Activated T-cell treated with anti-CD3 and anti-CD28 coated beads, Interleukin-2, amount 50 U/mL, for 4 hours (primary cell): ENCODE measurements around the gene HOXC12. TPM values are rescaled to one million over a fixed set of nuclear protein-coding genes. Genes with fewer than 3 reads are reported as not detected.

Source experiments
- ATAC-seq, 2 donors: fragments of 200-7000 bp; cut with Tn5 transposase; one replicate each; pipeline ENCODE4 v1.10.0; 2021
- DNase-seq: peaks from one replicate; pipeline ENCODE4 v3.0.0-alpha.2; 2020
- H3K27me3 Mint-ChIP-seq: one replicate; pipeline ENCODE4 v1.8.0; 2021; ENCODE audit warnings: low read depth, mixed read lengths
- H3K36me3 Mint-ChIP-seq: one replicate; pipeline ENCODE4 v1.8.0; 2022; ENCODE audit warnings: mixed read lengths; ENCODE audit not compliant: insufficient read depth
- H3K4me1 Mint-ChIP-seq: one replicate; pipeline ENCODE4 v1.8.0; 2021; ENCODE audit warnings: low read depth, mixed read lengths
- H3K4me3 Mint-ChIP-seq: one replicate; pipeline ENCODE4 v1.8.0; 2021; ENCODE audit warnings: mild to moderate bottlenecking, moderate library complexity, mixed read lengths
- H3K9me3 Mint-ChIP-seq: one replicate; pipeline ENCODE4 v1.8.0; 2021; ENCODE audit warnings: mixed read lengths
- total RNA-seq, 3 donors: library from RNA; stranded (reverse); gene quantifications; one replicate each; pipeline ENCODE4 v1.2.1, GENCODE V29; 2021

Gene HOXC12
- total RNA-seq, 3 donors from 2014 or later: not detected

GRCh38 chr12:53937596-53938325 lies 16.9 kb upstream of the HOXC12 start:
- no peak for ATAC-seq

GRCh38 chr12:53938326-53939140 lies 16.2 kb upstream of the HOXC12 start, which contains the start of gene HOXC13:
TSS of gene HOXC13 (plus strand) at chr12:53938831. CDS start at chr12:53938907, 76 bp downstream.
- no peak within 1 kb of the TSS for H3K4me3 Mint-ChIP-seq

More at GRCh38 chr12:53937596-53938325, 16.9 kb upstream of the HOXC12 start:
- Mint-ChIP-seq H3K36me3 (no peaks in the 10 kb centered on the region), H3K4me3 (no peak overlapping the region), H3K4me1 (peaks cover 12% of the 10 kb centered on the region), H3K9me3 (no peaks in the 10 kb centered on the region), H3K27me3 (peaks cover 89% of the 10 kb centered on the region)
- no peak for DNase-seq

GRCh38 chr12:53939141-53940108 lies 15.3 kb upstream of the HOXC12 start:
- Mint-ChIP-seq H3K27me3 (peaks cover 88% of the 10 kb centered on the region), H3K9me3 (no peaks in the 10 kb centered on the region), H3K4me1 (peaks cover 12% of the 10 kb centered on the region), H3K4me3 (no peak overlapping the region), H3K36me3 (no peaks in the 10 kb centered on the region)
- ATAC-seq (no peak), DNase-seq (no peak)

More at GRCh38 chr12:53938326-53939140, 16.2 kb upstream of the HOXC12 start, which contains the start of gene HOXC13:
- ATAC-seq (peak; percentile 74 to 83), DNase-seq (no peak)
- peaks cover 88% of the 10 kb centered on the region for H3K27me3 Mint-ChIP-seq
- H3K4me1 Mint-ChIP-seq: peaks cover 12% of the 10 kb centered on the region
- H3K9me3 Mint-ChIP-seq: no peaks in the 10 kb centered on the region
- no peaks in the 10 kb centered on the region for H3K36me3 Mint-ChIP-seq

- ATAC-seq (no peak), DNase-seq (no peak)
- H3K4me3 Mint-ChIP-seq: no peak overlapping the region
- H3K9me3 Mint-ChIP-seq: no peaks in the 10 kb centered on the region
- H3K27me3 Mint-ChIP-seq: peaks cover 89% of the 10 kb centered on the region
- peaks cover 8% of the 10 kb centered on the region for H3K4me1 Mint-ChIP-seq
- no peaks in the 10 kb centered on the region for H3K36me3 Mint-ChIP-seq
These were observed 14.2 kb upstream of the HOXC12 start for GRCh38 chr12:53940443-53941014.

DNA sequence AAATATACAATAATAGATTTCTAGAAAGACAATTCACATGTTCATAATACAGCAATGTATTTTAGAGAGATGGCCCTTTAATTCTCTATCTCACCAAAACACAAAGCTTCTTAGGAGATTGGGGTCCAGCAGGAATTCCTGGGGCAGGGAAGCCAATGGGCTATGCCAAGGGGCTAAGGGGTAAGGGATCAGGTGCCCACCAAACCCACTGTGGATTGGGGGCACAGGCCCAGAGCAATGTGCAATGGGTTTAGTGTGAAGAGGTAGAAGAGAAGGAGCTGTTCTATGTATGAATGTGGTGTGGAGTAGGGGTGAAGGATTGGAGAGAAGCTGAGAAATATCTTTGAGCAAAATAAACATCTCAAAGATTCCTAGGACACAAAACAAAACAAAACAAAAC lies 13.5 kb upstream of the HOXC12 start:
- Mint-ChIP-seq H3K36me3 (no peaks in the 10 kb centered on the region), H3K4me3 (no peak overlapping the region), H3K9me3 (no peaks in the 10 kb centered on the region), H3K27me3 (peaks cover 89% of the 10 kb centered on the region), H3K4me1 (peaks cover 3% of the 10 kb centered on the region)
- DNase-seq (no peak), ATAC-seq (no peak)

- Mint-ChIP-seq H3K9me3 (no peaks in the 10 kb centered on the region), H3K36me3 (no peaks in the 10 kb centered on the region), H3K27me3 (peaks cover 89% of the 10 kb centered on the region), H3K4me1 (peaks cover 2% of the 10 kb centered on the region), H3K4me3 (no peak overlapping the region)
- DNase-seq: no peak
- ATAC-seq: no peak
These were observed 13.0 kb upstream of the HOXC12 start for GRCh38 chr12:53941750-53942149.

- ATAC-seq: no peak
- Mint-ChIP-seq H3K4me1 (peaks cover 2% of the 10 kb centered on the region), H3K36me3 (no peaks in the 10 kb centered on the region), H3K27me3 (peaks cover 87% of the 10 kb centered on the region), H3K4me3 (no peak overlapping the region), H3K9me3 (no peaks in the 10 kb centered on the region)
- DNase-seq: no peak
These were observed 12.2 kb upstream of the HOXC12 start for GRCh38 chr12:53942467-53942997.

- Mint-ChIP-seq H3K36me3 (no peaks in the 10 kb centered on the region), H3K27me3 (peaks cover 90% of the 10 kb centered on the region), H3K4me3 (no peak overlapping the region), H3K4me1 (no peaks in the 10 kb centered on the region), H3K9me3 (no peaks in the 10 kb centered on the region)
- ATAC-seq (no peak), DNase-seq (no peak)
These were observed 10.5 kb upstream of the HOXC12 start for GRCh38 chr12:53944209-53944608.

DNA sequence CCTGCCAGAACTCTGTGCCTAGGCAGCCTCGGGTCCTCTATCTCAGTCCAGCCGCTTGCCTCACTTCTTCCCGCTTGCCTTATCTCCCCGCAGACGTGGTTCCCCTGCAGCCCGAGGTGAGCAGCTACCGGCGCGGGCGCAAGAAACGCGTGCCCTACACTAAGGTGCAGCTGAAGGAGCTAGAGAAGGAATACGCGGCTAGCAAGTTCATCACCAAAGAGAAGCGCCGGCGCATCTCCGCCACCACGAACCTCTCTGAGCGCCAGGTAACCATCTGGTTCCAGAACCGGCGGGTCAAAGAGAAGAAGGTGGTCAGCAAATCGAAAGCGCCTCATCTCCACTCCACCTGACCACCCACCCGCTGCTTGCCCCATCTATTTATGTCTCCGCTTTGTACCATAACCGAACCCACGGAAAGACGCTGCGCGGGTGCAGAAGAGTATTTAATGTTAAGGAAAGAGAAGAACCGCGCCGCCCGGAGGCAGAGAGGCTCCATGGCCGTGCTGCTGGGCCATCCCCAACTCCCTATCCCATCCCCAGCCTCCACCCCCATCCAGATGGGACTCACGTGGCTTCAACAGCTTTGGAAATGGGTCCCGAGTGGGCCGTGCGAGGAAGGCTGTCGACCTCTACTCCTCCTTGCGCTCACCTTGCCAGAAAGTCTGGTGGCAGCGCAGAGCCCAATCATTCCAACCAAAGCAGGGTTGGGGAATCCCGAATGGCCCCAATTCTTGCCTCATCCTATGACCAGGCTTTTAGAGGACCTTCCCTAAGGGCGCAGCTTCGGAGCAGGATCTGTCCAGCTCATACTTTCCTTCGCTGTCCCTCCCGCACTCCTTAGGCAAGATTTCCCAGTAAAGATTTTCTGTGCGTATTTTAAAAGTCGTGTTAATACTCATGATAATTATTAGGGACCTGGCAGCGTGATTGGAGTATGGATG lies 9.5 kb upstream of the HOXC12 start:
- Mint-ChIP-seq H3K4me3 (no peak overlapping the region), H3K9me3 (no peaks in the 10 kb centered on the region), H3K27me3 (peaks cover 93% of the 10 kb centered on the region), H3K4me1 (no peaks in the 10 kb centered on the region), H3K36me3 (no peaks in the 10 kb centered on the region)
- DNase-seq (no peak), ATAC-seq (no peak)

DNA sequence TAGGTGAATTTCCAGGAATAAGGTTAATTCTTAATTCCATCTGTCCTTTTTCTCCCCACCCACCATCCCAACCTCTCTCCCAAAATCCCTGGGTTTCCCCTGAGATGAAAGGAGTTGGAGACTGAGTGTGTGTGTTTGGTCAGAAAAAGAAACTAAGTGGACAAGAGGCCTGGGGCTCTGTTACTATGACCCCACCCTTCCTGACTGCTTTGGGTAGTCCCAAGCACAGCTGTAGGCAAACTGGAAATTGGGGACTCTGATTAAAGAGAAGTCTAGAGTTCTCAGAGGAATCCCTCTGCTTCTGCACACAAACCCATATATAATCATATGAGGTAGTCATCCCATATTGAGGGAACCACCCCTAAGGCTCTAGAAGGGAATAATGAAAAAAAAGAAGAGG lies 7.0 kb upstream of the HOXC12 start:
- no peak for DNase-seq
- H3K36me3 Mint-ChIP-seq: no peaks in the 10 kb centered on the region
- peaks cover 6% of the 10 kb centered on the region for H3K4me1 Mint-ChIP-seq
- H3K27me3 Mint-ChIP-seq: peaks cover 94% of the 10 kb centered on the region
- H3K4me3 Mint-ChIP-seq: no peak overlapping the region
- H3K9me3 Mint-ChIP-seq: no peaks in the 10 kb centered on the region
- no peak for ATAC-seq

DNA sequence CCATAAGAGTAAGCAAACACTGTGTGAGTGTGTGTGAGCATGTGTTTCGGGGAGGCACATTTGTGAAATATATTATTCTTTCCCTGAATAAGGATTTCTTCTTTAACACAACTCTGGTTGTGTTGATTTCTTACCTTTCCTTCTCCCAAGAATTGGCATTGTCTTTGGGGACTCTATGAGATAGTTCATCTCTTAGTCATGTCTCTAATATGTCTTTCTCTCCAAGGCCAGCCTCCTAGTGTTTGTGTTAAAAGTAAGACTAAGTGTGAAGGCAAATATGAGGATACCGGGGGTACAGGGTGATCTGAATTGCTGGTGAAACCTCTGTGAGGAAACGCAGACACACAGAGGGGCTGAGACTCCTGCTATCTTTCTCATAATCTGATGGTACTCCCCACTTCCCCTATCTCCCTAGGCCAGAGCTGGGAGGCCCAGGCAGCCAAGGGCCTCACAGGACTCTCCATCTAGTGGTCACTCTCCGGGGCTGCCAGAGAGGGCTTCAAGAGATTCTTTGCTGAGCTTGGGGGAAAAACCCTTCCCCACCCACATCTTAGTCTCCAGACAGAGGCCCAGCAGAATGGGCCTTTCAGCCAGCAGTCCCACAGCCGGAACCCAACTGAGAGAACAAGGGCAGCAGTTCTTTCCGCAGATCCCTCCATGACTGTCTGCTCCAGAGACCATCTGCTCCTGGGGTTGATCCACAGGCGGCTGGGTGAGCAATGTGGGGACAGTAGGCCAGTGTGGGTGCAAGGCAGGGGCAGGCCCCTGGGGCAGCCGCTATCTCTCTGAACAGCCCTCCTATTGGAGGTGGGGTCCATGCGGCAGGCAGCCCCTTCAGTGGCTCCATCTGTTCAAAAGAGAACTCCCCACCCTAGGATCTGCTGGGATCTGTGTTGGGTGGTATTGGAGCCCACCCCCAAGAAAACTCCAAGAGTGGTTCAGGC lies 5.8 kb upstream of the HOXC12 start:
- peaks cover 11% of the 10 kb centered on the region for H3K4me1 Mint-ChIP-seq
- ATAC-seq (no peak), DNase-seq (no peak)
- H3K27me3 Mint-ChIP-seq: peaks cover 94% of the 10 kb centered on the region
- H3K9me3 Mint-ChIP-seq: no peaks in the 10 kb centered on the region
- no peaks in the 10 kb centered on the region for H3K36me3 Mint-ChIP-seq
- no peak overlapping the region for H3K4me3 Mint-ChIP-seq
